Stimulated activated CD4-positive, alpha-beta T cell treated with anti-CD3 and anti-CD28 coated beads, Interleukin-4, amount 100 ng/mL, for 24 hours (primary cell): ENCODE data around the gene BCL2L1.
A peak's percentile ranks its signal among the peaks of the same experiment; 100 is the strongest.

Experiments used
- DNase-seq: peaks from one replicate; pipeline ENCODE4 v3.0.0-alpha.2; 2020

BCL2L1 gene

GRCh38 chr20:31691646-31692275 is 30.9 kb downstream of the BCL2L1 start:
- DNase-seq = no peak

- DNase-seq = no peak
Measured at GRCh38 chr20:31690124-31690666, 32.5 kb downstream of the BCL2L1 start.

GRCh38 chr20:31689141-31689540 is 33.5 kb downstream of the BCL2L1 start:
- DNase-seq = no peak

- DNase-seq = no peak
Measured at GRCh38 chr20:31687777-31688176, 34.9 kb downstream of the BCL2L1 start.

GRCh38 chr20:31685853-31686643 is 36.6 kb downstream of the BCL2L1 start:
- DNase-seq = no peak

GRCh38 chr20:31684153-31685015 is 38.3 kb downstream of the BCL2L1 start:
- DNase-seq = no peak

GRCh38 chr20:31682927-31683326 is 39.7 kb downstream of the BCL2L1 start:
- no peak for DNase-seq

GRCh38 chr20:31682352-31682751 is 40.3 kb downstream of the BCL2L1 start:
- no peak for DNase-seq

- no peak for DNase-seq
Measured at GRCh38 chr20:31681769-31682168, 40.9 kb downstream of the BCL2L1 start.

- DNase-seq = no peak
Measured at GRCh38 chr20:31681128-31681727, 41.4 kb downstream of the BCL2L1 start.

GRCh38 chr20:31680286-31681127 is 42.2 kb downstream of the BCL2L1 start:
- DNase-seq = no peak

GRCh38 chr20:31679357-31680285 is 43.0 kb downstream of the BCL2L1 start:
- no peak for DNase-seq

GRCh38 chr20:31678389-31679356 is 44.0 kb downstream of the BCL2L1 start:
- no peak for DNase-seq

- DNase-seq = no peak
Measured at GRCh38 chr20:31677553-31678260, 45.0 kb downstream of the BCL2L1 start.

GRCh38 chr20:31676609-31676989 is 46.1 kb downstream of the BCL2L1 start:
- DNase-seq = no peak

GRCh38 chr20:31675828-31676608 is 46.6 kb downstream of the BCL2L1 start:
- peak; percentile 65 for DNase-seq

GRCh38 chr20:31674895-31675827 is 47.5 kb downstream of the BCL2L1 start:
- peak; percentile 65 for DNase-seq
